HG03108 (cell line): ENCODE results near the gene PRDM5.
"Not testable (repeated sequence)": the region's sequence is repeated elsewhere in the genome, so short reads cannot be mapped to it uniquely, and the experiment has no call there.

Experiments
- ATAC-seq: cut with Tn5 transposase; IDR thresholded peaks from one replicate; pipeline ENCODE4 v1.9.1; 2021; ENCODE audit warnings: moderate library complexity; ENCODE audit not compliant: unreplicated experiment

The PRDM5 gene

DNA sequence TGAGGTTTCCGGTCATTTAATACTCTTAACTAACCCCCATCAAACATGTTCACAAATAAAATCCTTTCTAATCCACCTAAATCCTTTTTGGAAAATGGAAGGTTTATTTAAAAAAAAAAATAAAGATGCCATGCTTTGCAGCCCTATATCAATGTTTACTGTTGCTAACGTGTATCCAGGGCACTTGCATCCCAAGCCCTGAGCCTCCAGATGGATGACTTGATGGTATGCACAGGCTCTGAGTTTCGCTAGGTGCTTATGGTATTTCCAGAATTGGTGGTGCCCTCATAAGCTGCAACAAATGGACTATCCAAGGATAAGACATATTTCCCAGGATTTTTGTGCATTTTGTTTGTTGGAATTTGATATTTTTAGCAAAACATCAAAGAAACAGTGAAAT lies 257.7 kb downstream of the PRDM5 start:
- no peak for ATAC-seq

DNA sequence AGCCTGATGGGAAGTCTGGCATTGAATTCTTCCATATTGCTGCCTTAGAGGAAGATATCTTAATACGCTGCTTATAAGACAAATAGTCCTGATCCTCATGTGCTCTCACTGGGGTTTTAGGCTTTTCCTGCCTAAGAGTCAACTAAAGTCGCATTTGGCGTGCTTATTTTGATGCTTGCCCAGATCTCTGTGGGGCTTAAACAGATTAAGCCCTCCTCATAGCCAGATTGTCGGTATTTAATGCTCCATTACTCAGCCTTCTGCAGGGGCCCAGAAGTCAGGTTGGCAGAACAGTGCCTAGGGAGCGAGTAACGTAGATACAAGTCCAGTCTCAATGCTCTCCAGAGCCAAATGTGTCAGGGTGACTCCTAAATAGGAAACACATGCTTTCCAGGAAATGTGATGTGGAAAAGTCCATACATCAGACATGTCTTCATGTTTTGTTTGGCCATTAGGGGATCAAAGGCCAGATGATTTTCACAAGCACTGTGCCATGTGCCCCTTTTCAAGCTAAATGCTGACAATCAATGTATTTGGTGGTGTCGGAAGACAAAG lies 262.8 kb downstream of the PRDM5 start:
- ATAC-seq: no peak

GRCh38 chr4:120658772-120659171 lies 263.8 kb downstream of the PRDM5 start:
- ATAC-seq: no peak

DNA sequence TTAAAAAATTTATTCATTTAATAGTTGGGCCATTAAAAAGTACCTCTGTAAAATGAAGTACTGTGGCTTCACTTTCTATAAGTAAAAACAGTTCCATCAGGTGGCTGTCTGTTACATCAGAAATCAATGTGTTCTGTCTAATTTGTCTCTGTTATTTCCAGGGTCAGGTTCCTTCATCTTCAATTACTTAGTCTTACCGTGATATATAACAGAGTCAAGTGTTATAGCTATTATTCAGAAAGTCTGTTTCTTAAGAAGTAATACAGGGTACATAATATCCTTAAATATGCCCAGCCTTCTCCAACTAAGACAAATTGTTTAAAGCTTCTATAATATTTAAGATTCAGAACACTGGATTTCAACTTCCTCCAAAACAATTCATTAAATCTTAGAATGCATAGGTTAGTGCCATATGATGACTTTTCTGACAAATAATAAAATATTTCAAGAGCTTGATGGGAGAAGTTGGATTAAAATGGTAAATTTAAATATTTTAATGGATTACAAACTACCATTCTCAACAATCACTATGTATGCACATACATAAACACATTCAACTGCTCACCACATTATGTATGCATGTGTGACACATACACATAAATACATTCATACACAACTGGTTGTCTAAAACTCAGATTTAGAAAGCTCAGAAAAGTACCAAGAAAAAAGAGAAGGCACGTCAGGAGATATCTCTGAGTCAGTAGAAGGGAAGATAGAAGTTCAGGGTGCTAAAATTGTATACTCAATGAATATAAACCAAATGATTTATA lies 268.5 kb downstream of the PRDM5 start:
- no peak for ATAC-seq

DNA sequence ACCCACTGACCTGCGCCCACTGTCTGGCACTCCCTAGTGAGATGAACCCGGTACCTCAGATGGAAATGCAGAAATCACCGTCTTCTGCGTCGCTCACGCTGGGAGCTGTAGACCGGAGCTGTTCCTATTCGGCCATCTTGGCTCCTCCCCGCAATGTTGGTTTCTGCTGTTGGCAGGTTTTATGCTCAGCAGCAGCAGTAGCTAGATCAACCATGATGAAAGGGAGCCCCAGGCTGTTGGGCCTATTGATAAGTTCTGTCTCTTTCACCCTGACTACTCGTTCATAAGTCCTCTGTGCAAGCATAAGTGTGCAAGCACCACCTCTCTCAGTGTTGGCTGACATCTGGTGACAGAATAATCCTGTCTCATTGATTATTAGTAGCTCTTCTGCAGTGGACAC lies 274.2 kb downstream of the PRDM5 start:
- ATAC-seq: not testable (repeated sequence)
